NCI-H510A treated with DMSO at 0.1 percent for 48 hours (cell line): ENCODE data around the gene GGT1.
"Not testable (repeated sequence)": the region's sequence is repeated elsewhere in the genome, so short reads cannot be mapped to it uniquely, and the experiment has no call there.

Experiments
- DNase-seq: peaks from one replicate; lab custom pipeline; 2025; lab: John Stamatoyannopoulos, UW

Gene GGT1

GRCh38 chr22:24584166-24584790 lies 18.7 kb upstream of the GGT1 start:
- no peak for DNase-seq

- no peak for DNase-seq
Measured at GRCh38 chr22:24584871-24585411, 18.1 kb upstream of the GGT1 start.

GRCh38 chr22:24585461-24585860 lies 17.5 kb upstream of the GGT1 start:
- DNase-seq, result no peak

- DNase-seq, result no peak
Measured at GRCh38 chr22:24585927-24586546, 17.0 kb upstream of the GGT1 start.

GRCh38 chr22:24587251-24587650 lies 15.7 kb upstream of the GGT1 start:
- no peak for DNase-seq

- DNase-seq, result no peak
Measured at GRCh38 chr22:24587948-24588347, 15.0 kb upstream of the GGT1 start.

- DNase-seq, result no peak
Measured at GRCh38 chr22:24588381-24588756, 14.6 kb upstream of the GGT1 start.

- no peak for DNase-seq
Measured at GRCh38 chr22:24588757-24589481, 14.1 kb upstream of the GGT1 start.

- no peak for DNase-seq
Measured at GRCh38 chr22:24589518-24590030, 13.4 kb upstream of the GGT1 start.

GRCh38 chr22:24590596-24591173 lies 12.3 kb upstream of the GGT1 start:
- DNase-seq, result no peak

- no peak for DNase-seq
Measured at GRCh38 chr22:24591286-24591830, 11.6 kb upstream of the GGT1 start.

GRCh38 chr22:24592058-24592850 lies 10.7 kb upstream of the GGT1 start:
- DNase-seq, result no peak

- peak; percentile 37 for DNase-seq
Measured at GRCh38 chr22:24592851-24593558, 10.0 kb upstream of the GGT1 start, which contains the start of gene LRRC75B. Gene LRRC75B (minus strand): TSS chr22:24593073. CDS start chr22:24593039, 34 bp downstream.

- not testable (repeated sequence) for DNase-seq
Measured at GRCh38 chr22:24593559-24593835, 9.5 kb upstream of the GGT1 start.

- no peak for DNase-seq
Measured at GRCh38 chr22:24593836-24594568, 9.0 kb upstream of the GGT1 start.

GRCh38 chr22:24594569-24595120 lies 8.3 kb upstream of the GGT1 start:
- DNase-seq, result no peak

GRCh38 chr22:24595228-24595627 lies 7.8 kb upstream of the GGT1 start:
- DNase-seq, result no peak

- no peak for DNase-seq
Measured at GRCh38 chr22:24595863-24596262, 7.1 kb upstream of the GGT1 start.

GRCh38 chr22:24597076-24597475 lies 5.9 kb upstream of the GGT1 start:
- DNase-seq, result not testable (repeated sequence)

- DNase-seq, result no peak
Measured at GRCh38 chr22:24599514-24599913, 3.5 kb upstream of the GGT1 start.
